GM13976 (cell line): ENCODE results near the gene ALK.

Experiments used
- DNase-seq: peaks from one replicate; pipeline ENCODE4 v3.0.0; 2012; ENCODE audit warnings: low spot score
- in situ Hi-C: fragments of 300-500 bp; cut with MboI; formaldehyde crosslinking; loops from one replicate; pipeline ENCODE4 v1.12.0; 2022; ENCODE audit warnings: low sequenced_read_pairs, mixed read lengths, inconsistent platforms; ENCODE audit not compliant: unreplicated experiment
- TF ChIP-seq, protein P1 (sequence below): IDR thresholded peaks from 2 replicates; pipeline ENCODE4 v1.5.1; 2012; ENCODE audit warnings: borderline replicate concordance, mild to moderate bottlenecking; ENCODE audit not compliant: insufficient read depth; ENCODE audit errors: extremely low read depth, missing control alignments, control extremely low read depth

ALK gene

DNA sequence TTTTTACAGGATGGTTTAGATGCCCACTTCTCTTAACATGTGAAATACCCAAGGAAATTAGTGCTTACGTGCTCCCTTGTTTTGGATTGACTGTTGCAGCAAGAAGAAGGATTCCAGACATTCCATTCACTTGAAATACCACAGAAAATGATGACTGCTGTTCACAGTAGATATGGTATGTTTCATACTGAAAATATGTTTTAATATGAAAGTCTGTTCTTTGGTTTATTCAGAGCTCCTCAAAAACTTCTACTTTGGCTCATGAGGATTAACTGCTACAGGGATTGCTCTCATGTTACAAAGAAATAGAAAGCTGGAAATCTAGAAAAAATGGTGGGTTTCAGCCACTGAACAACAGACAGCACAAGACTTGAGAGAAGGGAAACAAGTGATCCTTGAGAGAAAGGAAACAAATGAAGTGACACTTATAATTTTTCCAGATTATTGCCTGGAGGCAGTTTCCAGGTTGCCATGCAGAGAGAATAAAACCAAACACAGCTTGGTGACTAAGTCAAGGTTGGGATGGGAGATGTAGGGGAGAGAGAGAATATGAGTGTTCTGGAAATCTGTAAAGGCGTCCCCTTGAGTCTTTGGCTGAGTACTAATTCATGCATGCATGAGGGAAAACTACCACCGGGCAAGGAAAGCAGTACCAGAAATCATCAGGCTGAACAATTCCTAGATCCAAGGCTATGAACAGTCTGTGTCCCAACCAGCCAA is 458.0 kb downstream of the ALK start:
- DNase-seq, result no peak
- in situ Hi-C loops, result no loop called here
- TF ChIP-seq, protein P1, sequence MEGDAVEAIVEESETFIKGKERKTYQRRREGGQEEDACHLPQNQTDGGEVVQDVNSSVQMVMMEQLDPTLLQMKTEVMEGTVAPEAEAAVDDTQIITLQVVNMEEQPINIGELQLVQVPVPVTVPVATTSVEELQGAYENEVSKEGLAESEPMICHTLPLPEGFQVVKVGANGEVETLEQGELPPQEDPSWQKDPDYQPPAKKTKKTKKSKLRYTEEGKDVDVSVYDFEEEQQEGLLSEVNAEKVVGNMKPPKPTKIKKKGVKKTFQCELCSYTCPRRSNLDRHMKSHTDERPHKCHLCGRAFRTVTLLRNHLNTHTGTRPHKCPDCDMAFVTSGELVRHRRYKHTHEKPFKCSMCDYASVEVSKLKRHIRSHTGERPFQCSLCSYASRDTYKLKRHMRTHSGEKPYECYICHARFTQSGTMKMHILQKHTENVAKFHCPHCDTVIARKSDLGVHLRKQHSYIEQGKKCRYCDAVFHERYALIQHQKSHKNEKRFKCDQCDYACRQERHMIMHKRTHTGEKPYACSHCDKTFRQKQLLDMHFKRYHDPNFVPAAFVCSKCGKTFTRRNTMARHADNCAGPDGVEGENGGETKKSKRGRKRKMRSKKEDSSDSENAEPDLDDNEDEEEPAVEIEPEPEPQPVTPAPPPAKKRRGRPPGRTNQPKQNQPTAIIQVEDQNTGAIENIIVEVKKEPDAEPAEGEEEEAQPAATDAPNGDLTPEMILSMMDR, result no peak

DNA sequence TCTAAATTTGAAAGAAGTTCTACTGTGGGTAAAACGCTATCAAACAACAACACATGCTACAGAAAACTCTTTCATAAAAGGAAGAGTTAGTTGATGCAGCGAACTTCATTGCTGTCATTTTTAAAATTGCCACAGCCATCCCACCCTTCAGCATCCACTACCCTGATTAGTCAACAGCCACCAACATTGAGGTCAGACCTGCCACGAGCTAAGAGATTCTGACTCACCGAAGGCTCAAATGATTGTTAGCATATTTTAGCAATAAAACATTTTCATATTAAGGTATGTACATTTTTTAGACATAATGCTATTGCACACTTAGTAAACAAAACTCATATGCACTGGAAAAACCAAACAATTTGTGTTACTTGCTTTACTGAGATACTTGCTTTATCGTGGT is 459.1 kb downstream of the ALK start:
- TF ChIP-seq, protein P1, result no peak
- in situ Hi-C loops, result no loop called here
- DNase-seq, result no peak

DNA sequence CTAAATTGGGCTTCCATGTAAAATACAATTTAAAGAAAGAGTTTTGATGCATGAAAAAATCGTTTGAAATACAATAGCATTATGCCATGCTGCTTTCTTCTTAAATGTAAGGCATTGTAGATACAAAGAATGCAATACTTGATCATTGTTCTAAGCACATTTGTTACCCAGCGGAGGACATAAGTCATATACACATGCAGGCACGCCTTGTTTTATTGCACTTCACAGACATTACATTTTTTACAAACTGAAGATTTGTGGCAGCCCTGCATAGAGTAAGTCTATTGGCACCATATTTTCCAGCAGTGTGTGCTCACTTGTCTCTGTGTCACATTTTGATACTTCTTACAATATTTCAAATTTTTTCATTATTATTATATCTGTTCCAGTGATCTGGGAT is 461.2 kb downstream of the ALK start:
- DNase-seq, result no peak
- in situ Hi-C loops, result no loop called here
- TF ChIP-seq, protein P1, result no peak

DNA sequence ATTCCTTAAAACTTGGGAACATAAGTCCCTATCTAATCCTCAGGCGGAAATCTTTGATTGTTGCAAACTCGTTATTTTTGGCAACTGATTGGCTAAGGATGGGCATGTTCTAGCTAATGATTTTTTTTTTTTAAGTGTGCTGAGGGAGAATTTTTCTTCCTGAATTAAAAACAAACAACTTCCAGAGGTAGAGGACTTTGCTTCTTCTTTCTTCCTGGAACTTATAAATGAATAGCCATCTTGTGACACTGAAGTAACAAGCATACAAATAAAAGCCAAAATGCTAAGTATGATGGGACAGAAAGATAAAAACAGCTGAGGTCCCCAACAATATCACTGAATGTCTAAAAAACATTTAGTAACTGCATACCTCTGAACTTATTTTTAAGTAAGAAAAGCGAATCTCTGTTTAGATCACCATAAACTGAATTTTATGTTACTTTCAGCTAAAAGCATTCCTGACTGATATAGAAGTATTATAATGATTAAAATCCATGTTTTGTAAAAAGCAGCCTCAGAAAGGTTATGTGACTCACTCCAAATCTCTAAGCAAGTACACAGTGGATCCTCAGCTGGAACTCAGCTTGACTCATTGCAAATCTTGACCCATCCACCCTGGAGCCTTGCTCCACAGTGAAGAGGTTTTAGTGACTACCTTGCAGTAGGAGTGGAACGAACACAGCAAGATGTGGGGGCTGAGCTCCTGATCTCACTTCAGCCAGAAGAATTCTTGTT is 461.8 kb downstream of the ALK start:
- TF ChIP-seq, protein P1, result no peak
- in situ Hi-C loops, result no loop called here
- no peak for DNase-seq

DNA sequence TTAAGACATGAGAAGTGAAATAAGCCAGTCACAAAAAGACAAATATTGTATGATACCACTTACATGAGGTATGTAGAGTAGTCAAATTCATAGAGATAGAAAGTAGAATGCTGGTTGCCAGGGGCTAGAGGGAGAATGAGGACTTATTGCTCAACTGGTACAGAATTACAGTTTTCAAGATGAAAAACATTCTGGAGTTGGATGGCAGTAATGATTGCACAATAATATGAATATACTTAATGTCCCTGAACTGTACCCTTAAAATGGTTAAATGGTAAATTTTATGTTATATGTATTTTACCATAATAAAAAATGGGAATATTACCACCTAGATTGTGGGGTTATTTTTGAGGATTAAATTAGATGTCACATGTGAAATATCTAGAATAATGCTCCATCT is 465.0 kb downstream of the ALK start:
- TF ChIP-seq, protein P1, result no peak
- DNase-seq, result no peak
- in situ Hi-C loops, result no loop called here

DNA sequence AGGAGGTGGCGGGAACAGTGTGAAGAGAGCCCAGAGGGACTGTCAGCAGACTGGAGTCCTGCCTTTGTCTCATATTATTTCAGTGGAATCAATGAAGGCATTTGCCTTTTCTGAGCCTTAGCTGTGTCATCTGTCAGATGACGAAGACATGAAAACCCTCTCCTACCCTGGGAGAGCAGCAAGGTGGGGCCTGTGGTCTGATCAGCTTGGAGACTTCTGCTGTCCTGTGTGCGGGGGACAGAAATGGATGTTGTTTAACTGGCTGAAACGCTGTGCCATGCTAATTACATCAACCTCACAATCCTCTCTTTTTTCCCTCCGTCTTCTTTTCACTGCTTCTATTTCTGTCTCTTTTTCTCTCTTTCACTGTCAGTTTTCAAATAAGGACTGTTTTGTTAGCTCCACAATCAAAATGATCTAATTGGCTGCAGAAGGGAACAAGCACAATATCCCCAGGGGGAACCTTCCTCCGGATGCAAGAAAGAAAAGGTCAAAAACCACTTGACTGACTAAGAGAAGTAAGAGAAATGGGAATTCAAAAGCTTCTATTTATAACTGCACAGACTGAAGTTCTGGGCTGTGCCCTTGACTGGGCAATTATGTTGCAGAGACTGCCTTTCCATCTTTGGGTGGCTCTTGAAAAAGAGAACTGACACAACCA is 466.1 kb downstream of the ALK start:
- TF ChIP-seq, protein P1, result no peak
- DNase-seq, result no peak
- in situ Hi-C loops, result no loop called here
